Head of caudate nucleus (tissue), 42 donors: ENCODE measurements around the gene GPA33.

Experiments used
- DNase-seq, 42 donors: peaks; one replicate each; pipeline versions ENCODE4 v3.0.0 to v3.0.0-alpha.2; 2020 to 2021; ENCODE audit warnings: mixed read lengths in 7 of 42
- intact Hi-C: fragments of 100-400 bp; cut with DNase I; formaldehyde crosslinking; loops from one replicate; pipeline ENCODE4 v1.15.0; 2022

The GPA33 gene

DNA sequence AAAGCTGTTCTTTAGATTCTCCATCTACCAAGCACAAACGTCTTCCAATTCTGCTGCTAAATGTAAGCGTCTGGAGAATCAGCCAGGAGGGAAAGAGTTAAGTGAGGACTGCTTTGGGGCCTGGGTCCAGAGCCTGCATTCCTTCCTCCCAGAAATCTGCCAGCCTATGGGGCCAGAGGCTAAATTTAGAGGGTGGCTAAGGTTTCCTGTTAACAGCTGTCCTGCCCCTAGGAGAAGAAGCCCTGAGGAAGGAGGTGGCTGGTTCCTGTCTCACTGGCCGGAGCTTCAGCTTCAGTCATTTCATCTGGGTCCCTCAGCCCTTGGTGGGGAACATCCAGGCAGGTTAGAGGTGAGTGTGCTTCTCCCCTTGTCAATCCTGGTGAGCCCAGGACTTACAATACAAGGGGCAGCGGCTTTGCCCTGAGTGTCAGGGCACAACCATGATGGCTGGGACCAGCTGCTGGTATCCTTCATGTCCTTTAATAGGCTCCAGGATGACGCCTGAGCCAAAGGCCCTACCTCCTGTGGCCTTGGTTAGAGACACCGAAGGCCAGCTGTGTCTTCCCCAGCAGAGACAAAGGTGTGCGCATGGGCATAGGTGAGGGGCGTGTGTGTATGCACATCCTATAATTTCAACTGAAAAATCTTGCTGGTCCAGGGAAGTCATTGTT, 3.8 kb upstream of the GPA33 start, which contains the start of gene STYXL2:
Gene STYXL2 (plus strand): TSS at position 230 of the 671 bp plus-strand sequence. CDS start 775 bp downstream, outside the sequence.
- DNase-seq, result no peak

DNA sequence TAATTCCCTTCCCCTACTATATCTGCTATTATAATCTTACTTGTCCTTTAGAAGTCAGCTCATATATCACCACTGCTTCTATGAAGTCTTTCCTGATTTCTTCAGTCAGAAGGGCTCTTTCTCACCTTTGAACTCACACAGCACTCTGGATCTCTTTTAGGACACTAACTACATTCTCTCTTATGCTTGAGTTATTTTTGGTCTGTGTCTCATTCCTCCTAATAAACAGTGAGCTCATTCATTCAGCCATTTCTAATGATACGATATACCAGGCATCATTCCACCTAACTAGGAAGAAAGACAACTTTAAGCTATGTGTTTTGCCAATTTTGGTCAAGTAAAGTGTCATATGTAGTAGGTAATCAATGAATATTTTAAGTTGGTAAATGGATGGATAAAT, 2.5 kb upstream of the GPA33 start:
- intact Hi-C loops, result no loop called here

More for the DNA sequence above, 3.8 kb upstream of the GPA33 start, which contains the start of gene STYXL2:
- intact Hi-C loops, result no loop called here

DNA sequence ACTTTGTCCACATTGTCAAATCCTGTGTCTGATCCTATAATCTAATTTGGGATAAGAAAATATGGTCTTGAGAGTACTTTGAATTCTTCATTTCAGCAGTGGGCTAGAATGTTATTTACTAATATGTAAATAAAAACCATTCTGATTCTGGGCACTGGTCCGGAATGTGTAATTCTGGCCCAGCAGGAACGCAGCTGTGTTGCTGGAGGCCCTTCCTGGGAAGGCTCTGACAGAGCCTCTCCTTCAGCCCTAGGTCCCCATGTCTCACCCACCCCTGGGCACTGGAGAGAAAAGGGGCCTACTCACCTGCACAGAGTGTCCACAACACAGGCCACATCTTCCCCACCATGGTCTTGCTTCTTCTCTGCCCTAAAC, 251 bp downstream of the GPA33 start:
- intact Hi-C loops, result no loop called here
- no peak for DNase-seq

More for the DNA sequence above, 2.5 kb upstream of the GPA33 start:
- no peak for DNase-seq

DNA sequence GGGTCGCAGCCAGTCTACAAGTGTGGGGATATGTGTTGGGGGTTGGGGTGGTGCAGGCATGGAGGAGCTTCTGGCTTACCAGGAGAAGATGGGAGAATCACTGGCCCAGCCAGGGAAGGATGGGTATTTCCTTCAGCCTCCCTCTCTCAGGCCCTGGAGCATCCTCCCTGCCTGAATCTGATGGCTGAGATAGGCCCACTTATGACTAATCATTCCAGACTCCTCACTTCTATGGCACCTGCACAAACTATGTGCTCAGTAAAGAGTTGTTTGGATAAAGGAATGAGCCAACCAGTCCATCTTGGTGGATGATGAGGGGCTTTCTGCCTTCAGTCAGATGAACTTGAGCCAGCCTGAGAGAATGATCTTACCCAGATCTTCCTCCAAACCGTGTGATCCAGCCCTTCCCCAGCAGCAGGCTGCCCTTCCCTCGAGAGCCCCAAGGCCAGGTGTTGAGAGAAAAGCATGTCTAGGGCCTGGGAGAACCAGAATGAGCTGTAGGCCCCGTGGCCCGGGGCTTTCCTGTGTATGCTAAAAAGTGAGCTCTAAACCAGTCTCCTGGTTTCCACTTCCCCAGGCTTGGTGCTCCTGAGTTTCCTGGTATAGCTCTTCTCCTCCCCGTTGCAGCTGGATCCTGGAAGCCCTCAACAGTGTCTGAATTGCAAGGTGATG, 1.3 kb downstream of the GPA33 start:
- intact Hi-C loops, result no loop called here

DNA sequence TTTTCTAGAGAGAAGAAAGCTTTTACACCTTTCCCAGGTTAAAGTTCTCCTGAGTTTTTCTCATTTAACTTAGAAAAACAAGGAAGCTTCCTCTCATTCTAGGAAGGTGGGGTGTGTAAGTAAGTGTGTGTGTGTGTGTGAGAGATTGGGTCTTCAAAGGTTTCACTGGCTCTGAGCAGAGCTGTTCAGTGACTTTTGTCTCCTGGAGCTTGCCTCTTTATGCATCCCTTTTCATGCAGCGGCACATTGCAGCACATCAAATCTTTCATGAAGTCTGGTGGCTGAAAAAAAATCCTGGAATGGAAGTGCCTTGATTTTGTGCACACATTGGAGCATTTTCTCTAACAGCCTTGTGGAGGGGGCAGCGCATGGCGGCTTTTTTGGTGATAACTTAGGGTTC, 3.4 kb downstream of the GPA33 start:
- intact Hi-C loops, result no loop called here
- DNase-seq, result no peak

More for the DNA sequence above, 1.3 kb downstream of the GPA33 start:
- no peak for DNase-seq

DNA sequence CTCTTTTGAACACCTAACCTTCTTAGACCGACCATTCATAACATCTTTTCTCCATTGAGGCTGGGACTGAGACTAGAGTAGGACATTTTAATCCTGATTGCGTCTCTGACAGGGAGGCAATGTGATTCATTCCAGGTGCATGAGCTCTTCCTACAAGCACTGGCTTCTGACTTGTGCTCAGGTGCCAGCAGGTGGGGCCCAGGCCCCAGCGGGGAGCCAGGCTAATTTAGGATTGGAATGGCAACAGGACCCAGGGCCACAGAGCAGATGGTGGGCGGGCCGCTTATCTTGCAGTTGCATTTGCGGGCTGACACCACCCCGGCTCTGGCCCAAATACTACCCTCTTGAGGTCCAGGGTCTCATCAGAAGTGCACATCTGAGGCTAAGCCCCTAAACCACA, 4.1 kb downstream of the GPA33 start:
- intact Hi-C loops, result no loop called here
- DNase-seq, result no peak

DNA sequence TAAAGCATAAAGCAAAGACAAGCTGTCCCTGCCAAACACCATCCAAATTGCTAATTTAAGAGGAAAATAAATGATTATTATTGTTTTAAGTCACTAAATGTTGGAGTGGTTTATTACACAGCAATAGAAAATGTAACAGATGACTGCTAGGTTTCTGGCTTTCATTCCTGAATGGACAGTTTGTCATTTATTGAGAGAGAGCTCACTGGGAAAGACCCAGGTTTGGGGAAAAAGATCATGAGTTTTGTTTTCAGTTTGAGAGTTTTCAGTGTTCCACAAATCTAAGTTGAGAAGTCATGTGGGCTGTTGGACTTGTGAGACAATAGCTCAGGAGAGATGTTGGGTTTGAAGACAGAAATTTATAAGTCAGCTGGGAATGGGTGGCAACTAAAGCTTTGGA, 5.4 kb downstream of the GPA33 start:
- no peak for DNase-seq
- intact Hi-C loops, result no loop called here

DNA sequence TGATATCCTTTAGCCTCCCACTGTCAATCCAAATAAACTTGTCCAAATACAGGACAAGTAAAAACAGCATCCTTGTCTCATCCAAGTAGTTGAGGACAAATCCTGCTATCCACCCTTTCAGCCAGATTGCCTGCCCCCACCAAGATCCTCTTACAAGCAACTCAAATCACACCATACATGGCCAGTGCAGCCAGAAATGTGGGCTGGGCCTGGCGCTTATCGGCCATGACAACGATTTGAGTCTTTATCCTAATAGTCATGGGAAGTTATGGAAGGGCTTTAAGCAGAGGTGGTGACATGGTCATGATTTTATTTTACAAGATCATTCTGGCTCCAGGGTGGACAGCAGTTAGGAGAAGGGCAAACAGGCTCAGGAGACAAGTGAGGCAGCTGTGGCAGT, 6.3 kb downstream of the GPA33 start:
- intact Hi-C loops, result no loop called here
- DNase-seq, result no peak

DNA sequence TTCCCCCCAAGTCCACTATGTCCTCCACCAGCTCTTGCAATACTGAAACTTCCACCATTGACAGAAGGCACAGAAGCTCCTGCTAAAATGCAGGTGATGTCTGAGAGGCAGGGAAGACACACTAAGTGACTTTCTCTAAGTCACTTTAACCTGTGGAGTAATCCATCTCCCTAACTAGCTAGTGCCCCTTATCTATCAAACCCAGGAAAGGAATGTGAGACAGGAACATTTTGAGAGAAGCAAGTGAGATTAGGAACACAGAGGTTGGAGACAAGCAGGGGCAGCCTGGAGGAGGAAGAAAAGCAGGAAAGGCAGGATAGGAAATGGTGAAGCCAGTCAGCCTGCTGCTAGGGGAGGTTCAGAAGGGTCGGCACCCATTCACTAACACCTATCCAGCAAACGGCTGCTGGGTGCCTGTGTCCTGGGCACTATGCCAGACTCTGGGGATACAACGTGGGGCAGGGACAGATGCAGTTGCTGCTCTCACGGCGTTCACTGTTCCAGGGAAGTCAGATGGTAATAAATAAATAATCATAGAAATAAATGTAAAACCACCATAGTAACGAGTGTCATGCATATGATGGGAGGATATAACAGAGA, 7.0 kb downstream of the GPA33 start:
- intact Hi-C loops, result no loop called here
- DNase-seq, result no peak

DNA sequence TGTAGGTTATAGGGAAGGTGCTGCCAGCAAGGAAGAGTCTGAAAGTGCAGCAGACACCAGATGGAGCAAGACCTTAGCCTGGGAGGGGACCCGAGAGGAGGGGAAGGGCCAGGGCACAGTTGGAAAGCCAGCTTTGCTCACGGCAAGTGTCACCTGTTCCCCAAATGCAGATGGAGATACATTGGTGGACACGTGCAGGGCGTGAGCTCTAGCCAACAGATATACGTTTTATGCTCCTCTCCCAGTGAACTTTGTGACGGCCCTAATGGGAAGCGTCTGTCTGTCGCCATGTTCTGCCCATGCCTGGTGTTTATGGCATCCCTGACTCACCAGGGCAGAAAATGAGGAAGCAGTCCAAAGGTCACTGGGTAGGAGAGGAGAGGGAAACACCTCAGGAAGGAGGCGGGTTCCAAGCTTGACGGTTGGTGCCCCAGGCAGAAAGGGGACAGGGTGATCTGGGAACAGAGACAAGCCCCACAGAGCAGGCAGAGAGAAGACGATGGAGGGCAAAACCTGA, 7.6 kb downstream of the GPA33 start:
- intact Hi-C loops, result no loop called here
- no peak for DNase-seq

DNA sequence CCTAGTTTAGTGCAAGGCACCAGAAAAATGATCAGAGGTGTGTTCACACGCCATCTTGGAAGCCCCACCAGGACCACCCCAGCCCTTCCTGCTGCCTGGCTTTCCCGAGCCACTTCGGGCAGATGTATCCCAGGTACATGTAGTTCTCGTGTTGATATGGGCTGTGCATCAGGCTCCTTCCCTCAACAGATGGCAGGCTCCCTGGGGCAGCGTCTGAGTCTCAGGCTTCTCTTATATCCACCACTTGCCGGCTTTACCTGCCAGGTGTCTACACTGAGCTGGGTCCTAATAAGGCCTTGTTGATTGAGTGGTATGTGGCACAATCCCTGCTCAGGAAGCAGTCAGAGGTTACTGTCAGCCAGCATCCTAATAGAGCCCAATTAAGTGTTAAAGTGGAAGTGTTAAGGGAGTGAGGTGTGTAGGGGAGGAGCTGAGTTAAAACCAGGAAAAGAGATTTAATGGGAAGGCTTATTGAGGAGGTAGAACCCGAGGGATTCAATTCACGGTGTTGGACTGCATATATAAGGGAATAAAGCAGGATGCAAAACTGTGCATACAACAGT, 8.5 kb downstream of the GPA33 start:
- intact Hi-C loops, result no loop called here
- no peak for DNase-seq

DNA sequence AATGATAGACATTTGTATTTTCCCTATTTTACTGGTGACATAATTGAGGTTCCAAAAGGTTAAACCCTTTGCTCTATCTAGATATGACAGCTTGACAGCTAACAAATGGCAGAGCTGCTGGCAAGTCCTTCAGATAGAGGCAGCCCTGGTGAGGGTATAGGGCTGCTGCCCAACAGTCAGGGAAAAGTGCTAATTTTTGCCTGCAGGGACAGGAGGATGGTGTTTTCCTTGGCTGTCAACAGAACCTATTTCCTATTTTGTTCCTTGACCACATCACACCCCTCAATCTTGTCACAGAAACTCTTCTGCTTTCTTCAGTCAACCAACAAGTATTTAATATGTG, 12.3 kb downstream of the GPA33 start:
- intact Hi-C loops, result no loop called here
- no peak for DNase-seq

DNA sequence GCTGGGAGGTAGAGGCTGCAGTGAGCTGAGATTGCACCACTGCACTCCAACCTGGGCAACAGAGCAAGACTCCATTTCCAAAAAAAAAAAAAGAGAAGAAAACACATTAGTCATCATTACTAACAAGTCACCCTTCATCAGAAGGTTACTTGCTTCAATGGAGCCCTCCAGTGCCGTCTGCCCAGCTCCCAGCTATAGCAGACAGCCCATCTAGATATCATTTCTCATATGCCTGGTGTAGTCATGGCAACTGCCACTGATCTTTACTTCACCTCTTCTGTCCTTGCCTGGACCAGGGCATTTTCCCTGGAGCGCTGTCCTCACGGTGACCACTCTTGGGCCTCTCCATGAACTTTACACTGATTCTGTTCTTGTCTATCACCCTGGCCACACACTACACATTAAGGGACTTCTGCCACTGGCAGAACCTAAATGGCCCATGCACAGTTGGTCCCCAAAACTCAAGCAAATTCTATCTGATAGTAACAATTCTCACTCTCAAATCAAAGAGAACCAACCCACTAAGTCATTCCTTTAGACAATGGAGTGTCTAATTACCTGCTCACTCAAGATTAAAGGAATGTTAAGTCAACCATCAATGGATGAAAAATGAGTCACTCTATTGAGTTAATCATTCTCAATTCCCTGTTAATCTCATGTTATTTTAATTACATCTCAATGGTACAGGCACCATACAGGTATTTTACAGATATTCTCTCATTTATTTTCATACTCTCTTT, 12.9 kb downstream of the GPA33 start:
- DNase-seq, result no peak
- intact Hi-C loops, result no loop called here

DNA sequence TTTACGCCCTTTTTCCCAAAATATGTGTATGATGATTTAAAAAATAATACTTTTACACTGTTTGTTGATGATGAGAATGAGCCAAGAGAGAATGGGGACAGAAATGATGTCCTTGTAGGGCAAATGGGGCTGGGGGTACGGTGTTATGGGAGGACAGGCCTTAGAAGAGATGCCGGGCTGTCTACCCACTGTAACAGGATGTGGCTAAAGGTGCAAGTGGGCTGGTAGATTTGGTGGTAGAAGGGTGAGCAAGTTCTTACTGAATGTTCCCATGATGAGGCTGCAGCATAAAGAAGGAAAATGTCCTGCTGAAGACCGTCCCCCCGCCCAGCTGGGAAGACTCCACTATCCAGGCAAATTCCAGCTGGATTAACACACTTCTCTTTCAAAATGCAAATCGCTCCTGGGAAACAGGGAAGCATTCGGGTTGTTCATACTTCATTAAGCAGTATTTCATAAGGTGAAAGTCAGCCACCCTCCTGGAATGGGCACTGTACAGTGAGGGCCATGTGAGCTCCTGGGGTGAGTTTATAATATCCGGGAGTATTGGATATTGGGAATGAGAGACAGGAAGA, 14.0 kb downstream of the GPA33 start:
- no peak for DNase-seq
- intact Hi-C loops, result no loop called here

DNA sequence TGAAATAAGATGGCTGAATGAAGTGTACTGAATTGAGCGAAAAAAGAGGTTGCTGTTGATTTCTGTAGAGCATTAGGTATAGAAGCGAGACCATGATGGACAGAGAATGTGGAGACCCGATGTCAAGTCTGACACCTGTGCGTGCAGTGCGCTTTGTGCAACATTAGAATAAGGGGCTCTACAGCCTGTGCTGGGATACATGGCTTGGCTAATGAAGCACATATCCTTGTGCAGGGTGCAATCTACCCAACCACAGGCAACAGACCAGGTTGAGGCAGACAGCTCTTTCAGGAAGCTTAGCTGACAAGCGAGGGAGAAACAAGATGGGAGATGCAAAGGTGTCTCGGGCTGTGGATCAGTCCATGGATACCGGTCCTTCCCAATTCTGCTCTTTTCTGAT, 18.9 kb downstream of the GPA33 start:
- no peak for DNase-seq
- intact Hi-C loops, result no loop called here

DNA sequence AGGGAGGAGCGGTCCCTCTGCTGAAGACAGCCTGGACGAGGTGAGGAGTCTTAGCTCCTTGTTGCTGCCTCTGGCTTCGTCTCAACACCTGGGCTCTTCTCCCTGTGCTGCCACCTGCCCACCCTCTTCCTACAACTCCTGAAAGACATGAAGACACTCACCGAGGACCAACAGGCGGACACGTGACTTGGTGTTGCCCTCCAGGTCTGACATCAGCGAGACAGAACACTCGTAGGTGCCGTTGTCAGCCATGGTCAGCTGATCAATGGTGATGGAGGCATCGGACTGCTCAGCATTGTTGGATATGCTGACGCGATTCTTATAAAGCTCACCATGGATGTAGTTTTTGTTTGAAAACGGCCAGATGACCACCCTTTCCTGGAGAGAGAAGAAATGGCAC, 21.4 kb downstream of the GPA33 start:
- intact Hi-C loops, result loop anchor here (5.0 kb wide), 3 partner anchors 149 to 464 kb away; no protein-coding TSS in a partner anchor
- no peak for DNase-seq

DNA sequence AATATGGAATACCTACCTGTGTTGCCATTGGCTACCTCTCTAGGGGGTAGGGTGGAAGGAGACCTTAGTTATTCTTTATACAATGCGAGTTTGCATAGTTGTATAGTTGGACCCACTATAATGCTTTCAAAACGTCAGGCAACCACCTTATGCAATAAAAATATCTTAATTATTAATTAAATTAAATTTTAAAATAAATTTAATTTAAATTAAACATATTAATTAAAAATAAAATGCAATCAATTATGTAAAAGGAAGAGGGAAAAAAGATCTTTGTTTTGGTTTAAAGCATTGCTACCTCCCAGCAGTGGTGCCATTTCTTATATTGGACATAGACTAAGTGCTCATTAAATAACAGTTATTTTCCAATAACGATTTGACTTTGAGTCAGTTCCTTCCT, 22.3 kb downstream of the GPA33 start:
- no peak for DNase-seq
- intact Hi-C loops, result loop anchor here (5.0 kb wide), 3 partner anchors 149 to 464 kb away; no protein-coding TSS in a partner anchor

DNA sequence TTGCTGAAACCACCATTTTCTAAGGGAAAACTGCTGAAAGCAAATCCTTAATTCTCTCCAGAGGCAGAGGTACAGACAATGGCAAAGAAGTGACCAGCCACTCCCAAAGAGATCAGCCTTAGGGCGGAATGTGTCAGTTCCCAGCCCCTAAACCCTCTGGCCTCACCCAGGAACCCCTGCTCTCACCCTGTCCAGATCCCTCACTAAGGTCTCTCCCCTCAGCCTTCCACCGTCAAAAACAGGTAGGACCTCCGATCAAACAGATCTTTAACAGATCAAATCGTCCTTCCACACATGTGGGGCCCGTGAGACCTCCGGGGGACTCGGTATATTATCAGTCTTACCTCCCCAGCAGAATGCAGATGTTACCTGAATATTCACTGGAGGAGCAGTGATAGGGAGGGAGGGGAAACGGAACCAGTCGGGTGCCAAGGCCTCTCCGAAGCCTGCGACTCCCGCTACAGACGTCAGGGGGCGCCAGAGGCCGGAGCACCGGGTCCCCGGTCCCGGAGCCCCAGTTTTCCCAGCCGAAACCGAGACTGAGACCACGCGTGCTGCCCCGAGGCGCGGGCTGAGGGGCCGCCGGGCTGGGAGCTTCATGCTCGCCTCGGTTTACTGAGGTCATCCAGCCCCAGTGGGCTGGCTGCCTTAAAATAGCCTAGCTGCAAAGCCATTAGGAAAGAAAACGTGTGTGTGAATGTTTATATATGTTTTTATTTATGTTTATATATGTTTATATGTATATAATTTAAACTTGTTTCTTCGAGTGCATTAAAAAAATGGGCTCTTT, 23.6 kb downstream of the GPA33 start:
- intact Hi-C loops, result loop anchor here (5.0 kb wide), 3 partner anchors 151 to 466 kb away; no protein-coding TSS in a partner anchor
- peak; percentile 67 to 94 (median 87) for DNase-seq
